Measurements from ENCODE around the gene SGCB. TPM values are rescaled to one million over a fixed set of nuclear protein-coding genes. Genes with fewer than 3 reads are reported as not detected.
A peak's percentile ranks its signal among the peaks of the same experiment; 100 is the strongest.
"Not testable (repeated sequence)": the region's sequence is repeated elsewhere in the genome, so short reads cannot be mapped to it uniquely, and the experiment has no call there.

SGCB gene
- 4.4 and 4.5 TPM in 2 replicates for total RNA-seq (2014; rRNA removed; shearing (Covaris generic))

- DNase-seq (ENCODE audit: low read depth), result peak; percentile 48
These were observed at the start of gene SGCB for GRCh38 chr4:52038103-52038912. TSS of gene SGCB (minus strand) at chr4:52038299. CDS start at chr4:52038259, 40 bp downstream.

DNA sequence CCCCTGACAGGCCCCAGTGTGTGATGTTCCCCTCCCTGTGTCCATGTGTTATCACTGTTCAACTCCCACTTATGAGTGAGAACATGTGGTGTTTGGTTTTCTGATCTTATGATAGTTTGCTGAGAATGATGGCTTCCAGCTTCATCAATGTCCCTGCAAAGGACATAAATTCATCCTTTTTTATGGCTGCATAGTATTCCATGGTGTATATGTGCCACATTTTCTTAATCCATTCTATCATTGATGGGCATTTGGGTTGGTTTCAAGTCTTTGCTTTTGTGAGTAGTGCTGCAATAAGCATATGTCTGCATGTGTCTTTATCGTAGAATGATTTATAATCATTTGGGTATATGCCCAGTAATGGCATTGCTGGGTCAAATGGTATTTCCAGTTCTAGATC lies 48.3 kb upstream of the SGCB start:
- DNase-seq (ENCODE audit: low read depth), result not testable (repeated sequence)

- no peak for DNase-seq (ENCODE audit: low read depth)
These were observed 43.1 kb upstream of the SGCB start for GRCh38 chr4:52081216-52081615.

DNA sequence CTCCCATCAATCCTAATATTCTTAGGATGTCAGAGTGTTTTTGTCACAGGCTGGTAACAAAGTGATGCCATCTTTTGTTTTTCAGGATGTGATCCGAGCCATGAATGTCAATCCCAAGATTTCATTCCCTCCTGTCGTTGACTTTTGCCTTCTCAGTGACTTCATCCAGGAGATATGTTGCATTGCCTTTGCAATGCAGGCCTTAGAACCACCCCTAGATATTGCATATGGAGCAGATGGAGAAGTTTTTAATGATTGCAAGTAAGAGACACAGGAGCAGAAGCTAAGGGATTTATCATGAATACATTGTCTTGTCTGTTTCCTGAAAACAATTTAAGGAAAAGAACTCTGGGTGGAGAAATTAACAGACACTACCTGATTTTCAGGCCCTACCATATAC lies 41.6 kb upstream of the SGCB start:
- DNase-seq (ENCODE audit: low read depth), result no peak

DNA sequence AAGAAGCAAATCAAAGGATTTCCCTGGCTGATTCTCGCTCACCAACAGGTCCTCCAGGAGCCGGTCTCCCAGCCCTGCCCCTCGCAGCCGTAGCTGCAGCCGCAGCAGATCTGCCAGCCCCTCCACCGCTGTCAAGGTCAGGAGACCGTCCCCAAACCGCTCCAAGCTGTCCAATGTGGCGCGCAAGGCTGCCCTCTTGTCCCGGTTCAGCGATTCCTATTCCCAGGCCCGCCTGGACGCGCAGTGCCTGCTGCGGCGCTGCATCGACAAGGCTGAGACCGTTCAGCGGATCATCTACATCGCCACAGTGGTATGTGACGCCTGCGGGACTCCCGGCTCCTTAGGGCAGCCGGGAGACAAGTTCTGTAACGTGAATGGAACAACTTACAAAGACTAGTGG lies 38.6 kb upstream of the SGCB start:
- DNase-seq (ENCODE audit: low read depth), result no peak

GRCh38 chr4:52071791-52072546 lies 33.9 kb upstream of the SGCB start:
- no peak for DNase-seq (ENCODE audit: low read depth)

DNA sequence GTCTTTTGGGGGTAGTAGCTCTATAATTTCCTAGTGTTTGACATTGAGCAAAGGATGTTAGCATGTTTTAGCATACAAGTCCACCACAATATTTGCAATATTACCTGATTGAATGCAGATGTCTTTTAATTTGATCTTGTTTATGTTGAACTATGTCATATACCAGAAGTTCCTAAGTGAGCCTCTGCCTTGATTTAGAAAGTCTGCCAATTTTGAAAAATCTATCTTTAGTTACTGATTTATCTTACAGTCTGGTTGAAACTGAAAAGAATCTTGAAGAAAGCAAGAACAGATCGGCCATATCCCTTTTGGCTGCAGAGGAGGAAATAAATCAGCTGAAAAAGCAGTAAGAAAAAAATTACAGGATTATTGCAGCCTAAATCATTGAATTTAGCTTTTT lies 31.5 kb upstream of the SGCB start:
- DNase-seq (ENCODE audit: low read depth), result no peak

DNA sequence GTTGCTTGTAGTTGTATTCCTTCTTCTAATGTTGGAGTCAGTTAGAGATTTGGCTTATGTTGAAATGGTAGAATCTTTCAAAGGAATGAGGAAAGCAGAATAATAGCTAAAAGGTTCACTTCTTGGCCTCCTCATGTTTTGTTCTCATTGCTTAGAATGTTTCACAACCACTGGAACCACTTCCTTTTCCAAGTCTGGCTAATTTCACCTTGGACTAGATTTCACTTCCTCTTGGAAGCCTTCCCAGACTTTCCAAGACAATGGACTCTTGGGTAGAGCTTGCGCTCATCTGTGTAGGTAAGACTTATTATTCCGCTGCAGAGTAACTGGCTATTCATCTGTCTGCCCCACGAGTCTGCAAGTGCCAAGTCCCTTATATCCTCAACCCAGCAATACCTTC lies 21.3 kb upstream of the SGCB start:
- no peak for DNase-seq (ENCODE audit: low read depth)

DNA sequence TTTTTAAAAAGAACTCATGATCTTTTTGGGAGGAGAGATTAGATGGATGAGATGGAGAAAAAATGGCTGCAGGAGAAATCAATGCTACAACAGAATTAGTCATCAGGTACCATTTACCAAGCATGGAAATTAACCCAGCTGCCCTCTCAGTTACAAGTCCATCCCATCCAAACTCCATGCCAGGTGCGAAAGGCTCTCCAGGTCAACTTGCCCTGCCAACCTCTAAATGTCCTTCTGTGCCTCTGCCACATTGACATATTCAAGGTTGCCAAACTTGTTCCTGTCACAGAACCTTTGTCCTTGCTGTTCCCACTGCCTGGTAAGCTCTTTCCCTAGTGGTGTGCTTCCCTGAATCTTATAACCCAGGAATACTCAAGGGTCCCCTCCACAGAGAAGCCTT lies 20.2 kb upstream of the SGCB start:
- DNase-seq (ENCODE audit: low read depth), result no peak

DNA sequence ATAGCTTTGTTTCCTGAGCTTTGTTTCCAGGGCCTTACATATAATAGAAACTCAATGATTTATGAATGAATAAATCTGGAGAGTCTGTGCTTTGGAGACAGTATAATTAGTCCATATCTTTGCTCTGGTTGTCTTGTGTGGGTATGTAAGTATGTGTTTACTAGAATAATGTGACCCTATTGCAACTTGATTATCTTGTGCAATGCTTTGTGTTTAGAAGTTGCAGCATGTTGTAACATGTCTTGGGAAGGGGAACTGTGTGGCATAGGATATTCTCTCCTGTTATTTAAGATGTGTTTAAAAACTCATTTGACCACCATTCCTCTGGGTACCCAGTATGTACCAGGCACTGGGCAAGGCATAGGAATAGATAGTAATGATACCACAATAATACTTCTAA lies 19.1 kb upstream of the SGCB start:
- DNase-seq (ENCODE audit: low read depth), result no peak

GRCh38 chr4:52054254-52054653 lies 16.2 kb upstream of the SGCB start:
- DNase-seq (ENCODE audit: low read depth), result no peak

DNA sequence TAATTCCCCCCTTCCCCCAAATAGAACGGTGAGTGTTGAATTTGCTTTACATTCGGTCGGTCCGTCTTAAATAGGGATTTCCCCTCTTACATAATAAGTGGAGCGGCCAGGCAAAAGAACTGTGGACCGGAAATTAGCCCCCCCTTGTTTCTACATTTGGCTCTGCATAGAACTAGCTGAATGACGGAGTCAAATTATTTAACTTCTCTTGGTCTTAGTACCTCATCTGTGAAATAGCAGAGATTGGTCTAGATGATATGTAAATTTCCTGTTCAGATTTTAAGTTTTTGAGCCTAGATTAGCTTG lies 14.3 kb upstream of the SGCB start:
- DNase-seq (ENCODE audit: low read depth), result no peak

- DNase-seq (ENCODE audit: low read depth), result peak; percentile 60
These were observed 13.7 kb upstream of the SGCB start for GRCh38 chr4:52051615-52052474.

GRCh38 chr4:52051213-52051614 lies 13.1 kb upstream of the SGCB start, which contains the start of gene SPATA18:
TSS of gene SPATA18 (plus strand) at chr4:52051304. CDS start at chr4:52051705, 401 bp downstream.
- no peak for DNase-seq (ENCODE audit: low read depth)

- DNase-seq (ENCODE audit: low read depth), result no peak
These were observed 11.2 kb upstream of the SGCB start for GRCh38 chr4:52049266-52049665.

GRCh38 chr4:52045028-52045427 lies 6.9 kb upstream of the SGCB start:
- no peak for DNase-seq (ENCODE audit: low read depth)

GRCh38 chr4:52037689-52038102 lies 403 bp downstream of the SGCB start:
- DNase-seq (ENCODE audit: low read depth), result peak; percentile 10

DNA sequence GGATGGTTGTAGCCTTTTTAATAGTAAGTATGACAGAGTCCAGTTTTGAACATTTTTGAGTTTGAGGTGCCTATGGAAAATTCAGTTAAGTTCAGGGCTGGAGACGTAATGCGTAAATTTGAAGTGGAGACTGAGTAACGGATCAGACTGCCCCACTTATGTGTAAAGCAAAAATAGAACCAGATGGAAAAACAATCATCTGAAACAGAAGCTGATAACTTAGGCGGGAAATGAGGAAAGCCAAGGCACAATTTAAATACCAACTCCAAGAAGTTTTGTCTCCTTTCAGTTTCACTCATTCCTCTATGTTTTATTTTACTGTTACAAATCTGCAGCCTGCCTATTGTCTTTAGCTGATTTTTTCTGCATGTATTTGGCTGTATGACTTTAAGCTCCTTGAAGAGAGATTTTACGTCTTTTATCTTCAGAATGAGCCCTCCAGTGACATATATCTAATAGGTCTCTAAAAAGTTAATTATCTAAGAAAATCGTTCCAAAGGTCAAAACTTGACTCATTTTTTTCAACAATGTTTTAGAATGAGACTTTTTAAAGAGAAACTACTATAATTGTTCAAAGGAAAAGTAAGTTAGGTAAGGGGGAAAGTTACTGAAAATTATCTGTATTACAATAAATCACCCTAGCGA lies 1.1 kb downstream of the SGCB start:
- DNase-seq (ENCODE audit: low read depth), result no peak

- DNase-seq (ENCODE audit: low read depth), result no peak
These were observed 2.9 kb downstream of the SGCB start for GRCh38 chr4:52035190-52035589.

GRCh38 chr4:52032005-52032404 lies 6.1 kb downstream of the SGCB start:
- DNase-seq (ENCODE audit: low read depth), result no peak

GRCh38 chr4:52028970-52029369 lies 9.1 kb downstream of the SGCB start:
- peak; percentile 35 for DNase-seq (ENCODE audit: low read depth)

Data from Daoy (cell line).